BLaER1 (cell line): Measurements from ENCODE around the gene OTUB1.

Source experiments
- H3K27ac ChIP-seq: shearing (Covaris generic); formaldehyde crosslinking; 2 replicates; pipeline ENCODE4 v1.8.1; 2022
- H3K27me3 ChIP-seq: shearing (Covaris generic); formaldehyde crosslinking; 2 replicates; pipeline ENCODE4 v1.8.1; 2022
- H3K36me3 ChIP-seq: shearing (Covaris generic); formaldehyde crosslinking; 2 replicates; pipeline ENCODE4 v1.8.1; 2022
- H3K4me1 ChIP-seq: shearing (Covaris generic); formaldehyde crosslinking; 2 replicates; pipeline ENCODE4 v1.8.1; 2022
- H3K4me2 ChIP-seq: shearing (Covaris generic); formaldehyde crosslinking; 2 replicates; pipeline ENCODE4 v1.8.1; 2022
- H3K4me3 ChIP-seq: shearing (Covaris generic); formaldehyde crosslinking; 2 replicates; pipeline ENCODE4 v1.8.1; 2022
- H3K9ac ChIP-seq: shearing (Covaris generic); formaldehyde crosslinking; 2 replicates; pipeline ENCODE4 v1.8.1; 2022
- H3K9me3 ChIP-seq: shearing (Covaris generic); formaldehyde crosslinking; 2 replicates; pipeline ENCODE4 v1.8.1; 2022
- H4K20me1 ChIP-seq: shearing (Covaris generic); formaldehyde crosslinking; 2 replicates; pipeline ENCODE4 v1.8.1; 2022
- Cebpa-rat ChIP-seq: shearing (Covaris generic); IDR thresholded peaks from 2 replicates; pipeline ENCODE4 v1.8.1; 2022

Gene OTUB1

GRCh38 chr11:63997104-63997700 lies 11.0 kb downstream of the OTUB1 start:
- Histone ChIP-seq H3K27me3 (0 out of 2 replicates have a peak, but pooled peaks cover 7% of the 10 kb centered on the region), H3K4me1 (peaks cover 85% of the 10 kb centered on the region), H3K4me3 (no peak overlapping the region), H3K27ac (peak overlapping the region; percentile 26; the same call in 1 of the 2 replicates), H3K36me3 (peaks cover 66% of the 10 kb centered on the region), H3K4me2 (peak overlapping the region; percentile 97), H3K9ac (peak overlapping the region; percentile 15), H4K20me1 (peaks cover 98% of the 10 kb centered on the region), H3K9me3 (no peaks in the 10 kb centered on the region)
- TF ChIP-seq Cebpa-rat = no peak

GRCh38 chr11:63997801-63998337 lies 11.6 kb downstream of the OTUB1 start:
- peak overlapping the region; percentile 97 for H3K4me2 ChIP-seq
- 0 out of 2 replicates have a peak, but pooled peaks cover 7% of the 10 kb centered on the region for H3K27me3 ChIP-seq
- no peak overlapping the region for H3K4me3 ChIP-seq
- H3K9me3 ChIP-seq = no peaks in the 10 kb centered on the region
- H3K36me3 ChIP-seq = peaks cover 61% of the 10 kb centered on the region
- no peak for TF ChIP-seq Cebpa-rat
- peak overlapping the region; percentile 26; the same call in 1 of the 2 replicates for H3K27ac ChIP-seq
- H3K4me1 ChIP-seq = peaks cover 87% of the 10 kb centered on the region
- H3K9ac ChIP-seq = peak overlapping the region; percentile 15; the same call in 1 of the 2 replicates
- peaks cover 100% of the 10 kb centered on the region for H4K20me1 ChIP-seq

DNA sequence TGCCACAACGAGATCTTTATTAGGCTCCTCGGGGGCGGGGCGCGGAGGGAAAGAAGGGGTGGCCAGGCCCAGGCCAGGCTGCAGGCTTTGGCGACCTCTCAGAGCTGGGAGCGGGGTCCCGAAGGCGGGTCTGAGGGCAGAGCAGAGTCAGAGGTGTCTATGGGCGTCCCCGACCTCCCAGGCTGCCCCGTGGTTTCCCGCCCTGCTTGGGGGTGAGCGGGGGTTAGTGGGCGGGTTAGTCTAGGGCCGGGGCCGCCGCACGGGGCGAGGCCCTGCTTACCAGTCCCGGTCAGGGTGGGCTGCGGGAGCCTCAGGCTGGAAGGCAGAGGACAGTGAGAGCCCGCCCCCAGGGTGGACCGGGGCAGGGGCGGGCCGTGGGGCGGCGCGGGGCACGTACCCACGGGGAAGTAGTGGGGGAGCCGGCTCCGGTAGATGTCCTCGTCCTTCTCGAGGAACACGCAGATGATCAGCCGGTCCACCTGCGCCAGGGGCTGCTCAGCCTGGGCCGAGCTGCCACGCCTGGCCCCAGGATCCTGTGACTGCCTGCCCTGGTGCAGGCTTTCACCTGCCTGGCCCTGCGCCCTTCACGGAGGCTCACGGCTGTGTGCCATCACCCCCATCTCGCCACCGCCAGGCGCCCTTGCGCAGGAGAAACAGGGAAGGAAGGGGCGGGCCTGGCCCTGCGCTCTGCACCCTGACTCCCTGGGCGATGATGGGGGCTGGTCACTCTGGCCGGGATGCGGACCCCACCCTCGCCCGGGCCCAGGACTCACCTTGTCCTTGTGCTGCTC lies 12.5 kb downstream of the OTUB1 start:
- no peak for TF ChIP-seq Cebpa-rat
- Histone ChIP-seq H3K4me3 (peak overlapping the region; percentile 55), H3K9ac (no peak overlapping the region), H3K4me2 (peak overlapping the region; percentile 97), H3K4me1 (peaks cover 87% of the 10 kb centered on the region), H3K27me3 (0 out of 2 replicates have a peak, but pooled peaks cover 7% of the 10 kb centered on the region), H3K9me3 (no peaks in the 10 kb centered on the region), H3K36me3 (peaks cover 53% of the 10 kb centered on the region), H4K20me1 (peaks cover 99% of the 10 kb centered on the region), H3K27ac (no peak overlapping the region)

- Histone ChIP-seq H3K27me3 (0 out of 2 replicates have a peak, but pooled peaks cover 7% of the 10 kb centered on the region), H3K27ac (no peak overlapping the region), H3K9ac (no peak overlapping the region), H3K4me1 (peaks cover 87% of the 10 kb centered on the region), H3K36me3 (peaks cover 45% of the 10 kb centered on the region), H3K4me2 (peak overlapping the region; percentile 97), H3K4me3 (peak overlapping the region; percentile 55), H4K20me1 (peaks cover 99% of the 10 kb centered on the region), H3K9me3 (no peaks in the 10 kb centered on the region)
- TF ChIP-seq Cebpa-rat = no peak
Observed at GRCh38 chr11:63999349-64000025, 13.2 kb downstream of the OTUB1 start.

GRCh38 chr11:64000026-64000739 lies 13.9 kb downstream of the OTUB1 start:
- Histone ChIP-seq H3K4me2 (peak overlapping the region; percentile 97), H3K4me3 (peak overlapping the region; percentile 55), H3K36me3 (peaks cover 39% of the 10 kb centered on the region), H4K20me1 (peaks cover 95% of the 10 kb centered on the region), H3K9me3 (no peaks in the 10 kb centered on the region), H3K4me1 (peaks cover 85% of the 10 kb centered on the region), H3K9ac (peak overlapping the region; percentile 29; the same call in 1 of the 2 replicates), H3K27me3 (0 out of 2 replicates have a peak, but pooled peaks cover 7% of the 10 kb centered on the region), H3K27ac (no peak overlapping the region)
- TF ChIP-seq Cebpa-rat = no peak

- peaks cover 85% of the 10 kb centered on the region for H3K4me1 ChIP-seq
- peaks cover 12% of the 10 kb centered on the region for H3K27me3 ChIP-seq
- H4K20me1 ChIP-seq = peaks cover 95% of the 10 kb centered on the region
- H3K4me3 ChIP-seq = peak overlapping the region; percentile 55
- no peak for TF ChIP-seq Cebpa-rat
- H3K36me3 ChIP-seq = peaks cover 31% of the 10 kb centered on the region
- peak overlapping the region; percentile 97 for H3K4me2 ChIP-seq
- H3K27ac ChIP-seq = peak overlapping the region; percentile 15; the same call in 1 of the 2 replicates
- H3K9me3 ChIP-seq = no peaks in the 10 kb centered on the region
- peak overlapping the region; percentile 29; the same call in 1 of the 2 replicates for H3K9ac ChIP-seq
Observed at GRCh38 chr11:64000740-64001483, 14.7 kb downstream of the OTUB1 start.

- Histone ChIP-seq H3K4me3 (peak overlapping the region; percentile 55; the same call in 1 of the 2 replicates), H3K27me3 (peaks cover 21% of the 10 kb centered on the region), H4K20me1 (peaks cover 95% of the 10 kb centered on the region), H3K27ac (peak overlapping the region; percentile 72), H3K36me3 (peaks cover 23% of the 10 kb centered on the region), H3K9me3 (no peaks in the 10 kb centered on the region), H3K4me2 (peak overlapping the region; percentile 97), H3K9ac (peak overlapping the region; percentile 38; the same call in 1 of the 2 replicates), H3K4me1 (peaks cover 79% of the 10 kb centered on the region)
- no peak for TF ChIP-seq Cebpa-rat
Observed at GRCh38 chr11:64001484-64002420, 15.5 kb downstream of the OTUB1 start.
